Hepatocyte (in vitro differentiated cells): ENCODE results near the gene DCAF8L2.

Experiments
- EZH2 ChIP-seq: fragments of 200-600 bp; sonication (generic); IDR thresholded peaks from 2 replicates; pipeline ENCODE4 v1.6.1; 2016; ENCODE audit warnings: antibody characterized with exemption, mild to moderate bottlenecking, borderline replicate concordance
- TF ChIP-seq, protein P1 (sequence below): fragments of 200-600 bp; sonication (generic); IDR thresholded peaks from 2 replicates; pipeline ENCODE4 v1.5.1; 2016; ENCODE audit warnings: antibody characterized with exemption, mild to moderate bottlenecking; ENCODE audit not compliant: poor library complexity

DNA sequence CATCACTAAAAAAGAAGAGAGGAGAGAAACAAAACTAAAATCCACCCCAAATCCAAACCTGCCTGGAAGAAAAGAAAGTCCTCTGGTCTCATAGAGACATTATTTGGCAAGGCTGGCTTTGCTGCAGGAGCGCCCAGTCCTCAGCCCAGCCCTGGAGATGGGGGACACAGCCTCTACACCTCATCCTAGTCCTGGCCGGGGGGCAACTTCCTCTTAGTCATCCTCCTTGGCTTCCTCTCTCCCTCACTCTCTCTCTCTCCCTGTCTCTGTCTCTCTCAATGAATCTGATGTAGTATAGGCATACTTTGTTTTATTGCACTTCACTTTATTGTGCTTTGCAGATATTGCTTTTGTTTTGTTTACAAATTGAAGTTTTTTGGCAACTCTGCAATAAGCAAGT lies 161.8 kb downstream of the DCAF8L2 start:
- TF ChIP-seq, protein P1, sequence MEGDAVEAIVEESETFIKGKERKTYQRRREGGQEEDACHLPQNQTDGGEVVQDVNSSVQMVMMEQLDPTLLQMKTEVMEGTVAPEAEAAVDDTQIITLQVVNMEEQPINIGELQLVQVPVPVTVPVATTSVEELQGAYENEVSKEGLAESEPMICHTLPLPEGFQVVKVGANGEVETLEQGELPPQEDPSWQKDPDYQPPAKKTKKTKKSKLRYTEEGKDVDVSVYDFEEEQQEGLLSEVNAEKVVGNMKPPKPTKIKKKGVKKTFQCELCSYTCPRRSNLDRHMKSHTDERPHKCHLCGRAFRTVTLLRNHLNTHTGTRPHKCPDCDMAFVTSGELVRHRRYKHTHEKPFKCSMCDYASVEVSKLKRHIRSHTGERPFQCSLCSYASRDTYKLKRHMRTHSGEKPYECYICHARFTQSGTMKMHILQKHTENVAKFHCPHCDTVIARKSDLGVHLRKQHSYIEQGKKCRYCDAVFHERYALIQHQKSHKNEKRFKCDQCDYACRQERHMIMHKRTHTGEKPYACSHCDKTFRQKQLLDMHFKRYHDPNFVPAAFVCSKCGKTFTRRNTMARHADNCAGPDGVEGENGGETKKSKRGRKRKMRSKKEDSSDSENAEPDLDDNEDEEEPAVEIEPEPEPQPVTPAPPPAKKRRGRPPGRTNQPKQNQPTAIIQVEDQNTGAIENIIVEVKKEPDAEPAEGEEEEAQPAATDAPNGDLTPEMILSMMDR, result no peak
- TF ChIP-seq EZH2, result no peak
